HepG2 (cell line): Measurements from ENCODE around the gene SCN8A. TPM values are rescaled to one million over a fixed set of nuclear protein-coding genes. Genes with fewer than 3 reads are reported as not detected.

Source experiments
- ATAC-seq: fragments of 200-7000 bp; cut with Tn5 transposase; 3 replicates; pipeline ENCODE4 v1.9.1; 2020; ENCODE audit warnings: mild to moderate bottlenecking, moderate library complexity
- BruUV-seq: library from RNA; stranded (reverse); fragments of 400-500 nt; replicated peaks from 2 replicates; lab custom pipeline; 2021; lab: Mats Ljungman, UMichigan
- CTCF ChIA-PET: fragments of 300-600 bp; formaldehyde crosslinking; extraction: SDS; loops from one replicate; lab custom pipeline; 2021; ENCODE audit warnings: low total read pairs, inconsistent platforms, low intra/inter-chr PET ratio; lab: Yijun Ruan, JAX
- POLR2A ChIA-PET: fragments of 350-600 bp; sonication (Branson Sonifier 250); formaldehyde crosslinking; loops from one replicate; lab custom pipeline; 2020; ENCODE audit warnings: antibody characterized with exemption, inconsistent platforms; lab: Yijun Ruan, JAX
- DNase-seq: peaks from one replicate; pipeline ENCODE4 v3.0.0-alpha.2; 2015; ENCODE audit warnings: low spot score
- FAIRE-seq: peaks from 3 replicates; lab custom pipeline; 2011; peaks lifted over from hg19 to GRCh38; lab: Jason Lieb, UNC
- H2AFZ ChIP-seq: one replicate; pipeline ENCODE4 v1.6.1; 2011; ENCODE audit warnings: low read length, inconsistent platforms
- H3K27ac ChIP-seq: fragments of 300-600 bp; 3 replicates; pipeline ENCODE4 v1.8.0; 2011; ENCODE audit warnings: mixed run types, mild to moderate bottlenecking, mixed read lengths, low read length, inconsistent platforms; ENCODE audit not compliant: insufficient read depth; ENCODE audit errors: extremely low read length
- H3K27me3 ChIP-seq, 2 experiments: fragments of 200-600 bp in 1 of 2; 2 replicates in 1 of 2; 3 replicates in 1 of 2; pipeline versions ENCODE4 v1.6.0 to v1.8.0; 2011; ENCODE audit warnings: low read length in 2 of 2, mild to moderate bottlenecking in 2 of 2, moderate library complexity in 2 of 2, inconsistent platforms in 1 of 2; ENCODE audit not compliant: insufficient read depth in 2 of 2, control insufficient read depth in 1 of 2
- H3K36me3 ChIP-seq, 2 experiments: fragments of 200-600 bp in 1 of 2; replicated peaks in 1 of 2; 2 replicates in 1 of 2; 3 replicates in 1 of 2; pipeline versions ENCODE4 v1.5.1 to v1.8.0; 2011; ENCODE audit warnings: low read length in 2 of 2, inconsistent platforms in 1 of 2; ENCODE audit not compliant: insufficient read depth in 2 of 2, control insufficient read depth in 1 of 2
- H3K4me1 ChIP-seq: 2 replicates; pipeline ENCODE4 v1.5.1; 2012; ENCODE audit warnings: low read length, inconsistent platforms; ENCODE audit not compliant: insufficient read depth
- H3K4me2 ChIP-seq: 2 replicates; pipeline ENCODE4 v1.6.0; 2011; ENCODE audit warnings: low read depth, low read length, inconsistent platforms
- H3K4me3 ChIP-seq, 3 experiments: fragments of 200-600 bp in 1 of 3; sonication (generic), shearing (Covaris generic) in 1 of 3; replicated peaks in 1 of 3; 2 replicates each; pipeline ENCODE4 v1.5.1; 2011 to 2016; ENCODE audit warnings: low read length in 3 of 3, inconsistent platforms in 2 of 3, low read depth in 2 of 3, mild to moderate bottlenecking in 2 of 3, control low read depth in 1 of 3, mixed read lengths in 1 of 3; ENCODE audit not compliant: insufficient read depth in 1 of 3
- H3K79me2 ChIP-seq: one replicate; pipeline ENCODE4 v1.6.1; 2011; ENCODE audit warnings: low read length, inconsistent platforms; ENCODE audit not compliant: insufficient read depth
- H3K9ac ChIP-seq: 2 replicates; pipeline ENCODE4 v1.6.0; 2011; ENCODE audit warnings: mild to moderate bottlenecking, low read depth, low read length, inconsistent platforms; ENCODE audit not compliant: insufficient read depth
- H3K9me3 ChIP-seq: 2 replicates; pipeline ENCODE4 v1.5.1; 2012; ENCODE audit warnings: mild to moderate bottlenecking, low read length
- H4K20me1 ChIP-seq: 2 replicates; pipeline ENCODE4 v1.6.0; 2011; ENCODE audit warnings: inconsistent platforms, mild to moderate bottlenecking, low read length, moderate library complexity; ENCODE audit not compliant: insufficient read depth
- ARID4A ChIP-seq: sonication (generic); formaldehyde crosslinking; IDR thresholded peaks from 2 replicates; pipeline ENCODE4 v1.5.0; 2020; ENCODE audit warnings: mild to moderate bottlenecking, missing genetic modification reagents, borderline replicate concordance
- CHCHD3 ChIP-seq: sonication (generic); formaldehyde crosslinking; IDR thresholded peaks from 2 replicates; pipeline ENCODE4 v1.8.0; 2022; ENCODE audit warnings: mild to moderate bottlenecking, missing genetic modification reagents, moderate library complexity
- MIXL1 ChIP-seq: IDR thresholded peaks from 2 replicates; pipeline ENCODE4 v1.6.1; 2016
- POLR2AphosphoS2 ChIP-seq: IDR thresholded peaks from 2 replicates; pipeline ENCODE4 v1.6.1; 2011; ENCODE audit warnings: low read depth, low read length, improper control_type of control experiment
- RAD21 ChIP-seq: fragments of 450-650 bp; formaldehyde crosslinking; IDR thresholded peaks from 2 replicates; pipeline ENCODE4 v1.5.0; 2020; ENCODE audit warnings: mild to moderate bottlenecking
- RCOR2 ChIP-seq: IDR thresholded peaks from 2 replicates; pipeline ENCODE4 v1.6.1; 2016; ENCODE audit warnings: missing biosample characterization, missing genetic modification reagents
- RELA ChIP-seq: sonication (generic); formaldehyde crosslinking; IDR thresholded peaks from 2 replicates; pipeline ENCODE4 v1.4.0; 2020; ENCODE audit warnings: missing genetic modification reagents
- ZNF18 ChIP-seq: sonication (generic); formaldehyde crosslinking; IDR thresholded peaks from 2 replicates; pipeline ENCODE4 v1.8.0; 2022; ENCODE audit warnings: mild to moderate bottlenecking, missing genetic modification reagents; ENCODE audit not compliant: insufficient replicate concordance
- ZNF660 ChIP-seq: sonication (generic); formaldehyde crosslinking; IDR thresholded peaks from 2 replicates; pipeline ENCODE4 v1.5.1; 2020; ENCODE audit warnings: mild to moderate bottlenecking, low read depth, missing genetic modification reagents, borderline replicate concordance
- ZNF883 ChIP-seq: sonication (generic); formaldehyde crosslinking; IDR thresholded peaks from 2 replicates; pipeline ENCODE4 v1.5.1; 2020; ENCODE audit warnings: mild to moderate bottlenecking, missing genetic modification reagents; ENCODE audit errors: not compliant biosample characterization
- WGBS: methylation state at CpG from one replicate; pipeline ENCODE4 v1.1.6; 2017; ENCODE audit warnings: low lambda C conversion rate; 5-methylcytosine and 5-hydroxymethylcytosine counted together
- in situ Hi-C: cut with HindIII; loops from 2 replicates; pipeline ENCODE4 v1.10.0; 2017; ENCODE audit warnings: low pct_unique_long_range_greater_than_20kb; ENCODE audit not compliant: extremely low pct_ligation_motif_present
- intact Hi-C: fragments of 100-400 bp; cut with micrococcal nuclease; formaldehyde crosslinking; loops from one replicate; pipeline ENCODE4 v1.10.0; 2022; ENCODE audit not compliant: unreplicated experiment
- polyA plus RNA-seq, 8 experiments: library from polyadenylated mRNA; depleted of rRNA in 3 of 8; stranded (reverse) in 7 of 8; unstranded in 1 of 8; fragments of >200 nt; fragmentation: Illumina TruSeq in 4 of 8; extraction: Trizol in 4 of 8; gene quantifications; 2 replicates each; pipeline versions ENCODE4 v1.2.1 to v1.2.3, GENCODE V29; 2011 to 2016; ENCODE audit warnings: low read depth in 4 of 8, missing spikeins in 1 of 8, mixed read lengths in 1 of 8; ENCODE audit not compliant: insufficient read depth in 1 of 8
- total RNA-seq, 5 experiments: library from RNA; depleted of rRNA; stranded (reverse); fragments of >200 nt; fragmentation: Illumina TruSeq; extraction: Trizol; gene quantifications; 2 replicates each; pipeline ENCODE4 v1.2.3, GENCODE V29; 2016; ENCODE audit warnings: low read depth in 1 of 5

SCN8A gene
- total and polyA plus RNA-seq, 2 of the 13 experiments (the other 11 are each of a cell fraction or from before 2014, with no cell fraction given) = 0.57 to 1.4 TPM

- no peak for TF ChIP-seq ZNF660 (CRISPR knock-in tag)
- TF ChIP-seq RAD21 (CRISPR knock-in tag) = no peak
- TF ChIP-seq RELA (CRISPR knock-in tag) = no peak
- TF ChIP-seq ARID4A (CRISPR knock-in tag) = no peak
- TF ChIP-seq POLR2AphosphoS2 = no peak
Observed at GRCh38 chr12:51850965-51851299, 259.9 kb downstream of the SCN8A start (continued).

DNA sequence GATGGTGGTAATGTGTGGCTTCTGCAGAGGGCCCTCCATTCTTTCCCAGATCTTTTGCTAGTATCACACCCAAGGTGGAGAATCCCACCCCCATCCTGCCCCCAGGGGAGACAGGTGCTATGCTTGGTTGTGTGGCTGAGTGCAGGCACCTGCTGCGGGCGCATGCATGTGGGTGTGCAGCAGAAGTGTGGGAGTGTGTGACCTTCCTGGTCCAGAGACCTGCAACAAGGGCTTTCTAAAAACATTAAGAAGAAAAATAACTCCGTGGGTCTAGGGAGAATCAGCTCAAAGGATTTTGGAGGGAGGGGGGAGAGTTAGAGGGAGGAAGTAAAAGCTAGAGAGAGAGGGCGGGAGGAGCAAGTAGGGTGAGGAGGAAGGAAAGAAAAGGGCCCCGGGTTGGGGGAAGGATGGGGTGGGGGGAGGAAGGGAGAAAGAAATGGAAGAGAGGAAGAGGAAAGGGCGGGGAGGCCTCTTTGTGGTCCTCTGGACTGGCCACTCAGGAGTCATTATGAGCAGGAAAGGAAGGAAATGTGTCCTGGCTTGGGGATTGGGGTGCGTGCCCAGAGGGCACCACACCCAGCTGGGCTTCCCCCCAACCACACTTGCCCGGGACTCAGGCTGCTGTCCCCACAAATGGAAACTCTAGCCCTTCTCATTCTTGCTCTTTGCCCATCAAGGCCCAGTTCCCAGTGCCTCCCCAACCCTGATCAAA lies 260.5 kb downstream of the SCN8A start:
- Histone ChIP-seq H3K79me2 (no peaks in the 10 kb centered on the region), H3K27ac (no peak overlapping the region), H2AFZ (no peak overlapping the region), H4K20me1 (no peaks in the 10 kb centered on the region), H3K4me1 (peaks cover 19% of the 10 kb centered on the region), H3K4me2 (no peak overlapping the region), H3K27me3 (peaks cover 0 to 5% of the 10 kb centered on the region in 2 experiments; a peak in 2 of 5 replicates), H3K9ac (no peak overlapping the region), H3K36me3 (no peaks in the 10 kb centered on the region), H3K4me3 (no peak overlapping the region), H3K9me3 (no peaks in the 10 kb centered on the region)
- intact Hi-C loops = no loop called here
- POLR2A ChIA-PET = no interaction called here
- FAIRE-seq (no peak), ATAC-seq (no peak), DNase-seq (no peak)
- no TSS peak for BruUV-seq
- WGBS = 77% methylated on average over 8 of the region's 8 CpGs
- in situ Hi-C loops = no loop called here
- CTCF ChIA-PET = no interaction called here
- no peak for TF ChIP-seq MIXL1 (CRISPR knock-in tag)
- TF ChIP-seq CHCHD3 (CRISPR knock-in tag) = no peak
- TF ChIP-seq ZNF883 (CRISPR knock-in tag) = no peak
- TF ChIP-seq ZNF18 = no peak
- no peak for TF ChIP-seq RCOR2 (CRISPR knock-in tag)
